ENCODE results near the gene TACC2.

The TACC2 gene

DNA sequence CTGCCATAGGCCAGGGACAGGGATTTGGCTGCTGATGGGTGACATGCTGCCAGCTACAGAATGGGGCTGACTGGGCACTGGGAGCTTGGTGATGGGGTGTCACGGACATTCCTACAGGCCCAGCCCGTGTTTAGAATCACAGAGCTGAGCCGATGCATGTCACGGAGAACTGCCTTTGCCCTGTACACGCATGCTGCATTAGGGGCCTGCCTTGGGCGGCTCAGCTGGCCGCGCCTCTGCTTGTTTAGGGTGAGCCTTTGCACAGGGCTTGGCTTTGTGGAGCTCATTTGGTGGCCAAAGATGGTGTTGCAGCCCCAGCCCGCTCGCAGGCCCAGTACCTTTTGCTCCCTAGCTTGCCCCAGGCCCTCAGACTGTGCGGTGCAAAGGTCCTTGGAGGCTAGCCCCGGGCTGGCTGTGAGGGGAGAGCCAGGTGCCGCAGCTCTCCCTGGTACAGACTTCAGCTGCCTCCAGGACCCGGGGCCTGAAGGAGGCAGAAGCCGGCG lies 173.8 kb downstream of the TACC2 start:
- TF ChIP-seq, protein P1, sequence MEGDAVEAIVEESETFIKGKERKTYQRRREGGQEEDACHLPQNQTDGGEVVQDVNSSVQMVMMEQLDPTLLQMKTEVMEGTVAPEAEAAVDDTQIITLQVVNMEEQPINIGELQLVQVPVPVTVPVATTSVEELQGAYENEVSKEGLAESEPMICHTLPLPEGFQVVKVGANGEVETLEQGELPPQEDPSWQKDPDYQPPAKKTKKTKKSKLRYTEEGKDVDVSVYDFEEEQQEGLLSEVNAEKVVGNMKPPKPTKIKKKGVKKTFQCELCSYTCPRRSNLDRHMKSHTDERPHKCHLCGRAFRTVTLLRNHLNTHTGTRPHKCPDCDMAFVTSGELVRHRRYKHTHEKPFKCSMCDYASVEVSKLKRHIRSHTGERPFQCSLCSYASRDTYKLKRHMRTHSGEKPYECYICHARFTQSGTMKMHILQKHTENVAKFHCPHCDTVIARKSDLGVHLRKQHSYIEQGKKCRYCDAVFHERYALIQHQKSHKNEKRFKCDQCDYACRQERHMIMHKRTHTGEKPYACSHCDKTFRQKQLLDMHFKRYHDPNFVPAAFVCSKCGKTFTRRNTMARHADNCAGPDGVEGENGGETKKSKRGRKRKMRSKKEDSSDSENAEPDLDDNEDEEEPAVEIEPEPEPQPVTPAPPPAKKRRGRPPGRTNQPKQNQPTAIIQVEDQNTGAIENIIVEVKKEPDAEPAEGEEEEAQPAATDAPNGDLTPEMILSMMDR (IDR thresholded peaks at IDR 0.05; ENCODE audit: insufficient read depth, low read depth, low read length, missing control alignments), result no peak
- no peak for DNase-seq (ENCODE audit: low read depth)
- no peak overlapping the region for H3K4me3 ChIP-seq (ENCODE audit: low read depth, low read length)

DNA sequence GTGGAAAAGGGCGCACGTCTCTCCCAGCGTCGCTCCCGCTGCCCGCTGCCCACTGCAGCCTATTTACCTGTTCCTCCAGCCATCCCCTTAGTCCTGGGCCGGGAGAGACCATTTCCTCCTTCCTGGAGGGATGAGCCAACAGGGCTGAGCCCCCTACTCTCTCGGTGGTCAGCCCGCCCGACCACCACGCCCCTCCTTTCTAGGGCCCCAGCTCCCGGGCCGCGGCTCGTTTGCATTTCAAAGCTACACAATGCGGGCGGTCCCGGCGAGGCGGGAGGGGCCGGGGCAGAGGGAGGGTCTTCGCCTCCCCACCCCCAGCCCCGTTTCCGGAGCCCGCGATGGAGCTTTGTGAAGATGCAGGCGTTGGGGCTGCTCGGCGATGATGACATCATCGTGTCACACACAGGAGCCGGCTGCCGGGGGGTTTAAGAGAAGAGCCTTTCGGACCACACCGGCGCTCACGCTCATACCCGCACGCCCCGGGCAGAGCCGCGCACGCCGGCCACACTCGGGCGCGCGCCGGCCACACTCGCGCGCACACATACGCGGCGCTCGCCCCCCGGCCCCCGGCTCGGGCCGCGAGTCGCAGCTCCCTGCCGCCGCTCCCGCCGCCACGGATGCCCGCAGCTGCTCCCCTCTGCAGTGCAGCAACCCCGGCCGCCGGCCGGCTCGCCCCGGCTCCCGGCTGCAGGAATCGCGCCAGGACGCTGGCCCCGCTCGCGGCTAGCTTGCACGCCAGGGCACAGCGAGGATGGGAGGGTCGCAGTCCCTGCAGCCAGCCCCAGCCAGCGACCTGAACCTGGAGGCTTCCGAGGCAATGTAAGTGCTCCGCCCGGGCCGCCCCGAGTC lies 174.4 kb downstream of the TACC2 start:
- no peak overlapping the region for H3K4me3 ChIP-seq (ENCODE audit: low read depth, low read length)
- no peak for DNase-seq (ENCODE audit: low read depth)
- TF ChIP-seq, protein P1 (IDR thresholded peaks at IDR 0.05; ENCODE audit: insufficient read depth, low read depth, low read length, missing control alignments), result no peak

DNA sequence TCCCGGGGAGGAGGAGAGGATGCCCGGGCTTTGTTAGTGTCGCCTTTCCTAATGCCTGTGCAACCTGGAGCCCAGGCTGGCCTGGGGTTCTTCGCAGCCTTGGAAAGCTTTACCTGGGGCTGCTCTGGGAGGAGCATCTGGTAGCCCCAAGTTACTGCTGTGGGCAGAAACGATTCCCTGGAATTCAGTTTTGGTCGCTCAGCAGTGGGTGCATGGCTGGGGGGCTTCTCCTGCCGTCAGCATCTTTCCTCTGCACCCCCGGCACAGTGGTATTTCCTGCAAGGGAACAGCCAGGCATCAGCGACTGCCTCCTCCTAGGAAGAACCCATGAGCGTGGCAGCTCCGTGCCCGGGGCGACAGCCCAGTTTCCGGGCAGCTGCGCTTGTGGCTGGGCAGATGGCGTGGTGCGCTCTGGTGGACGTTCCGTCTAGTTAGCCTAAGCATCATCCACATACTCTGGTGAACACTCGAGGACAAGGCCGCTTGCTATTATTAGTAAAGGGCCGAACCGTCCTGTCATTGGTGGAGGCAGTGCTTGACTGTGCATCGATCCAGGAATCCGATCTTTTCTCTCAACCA lies 175.1 kb downstream of the TACC2 start:
- no peak for DNase-seq (ENCODE audit: low read depth)
- TF ChIP-seq, protein P1 (IDR thresholded peaks at IDR 0.05; ENCODE audit: insufficient read depth, low read depth, low read length, missing control alignments), result no peak
- H3K4me3 ChIP-seq (ENCODE audit: low read depth, low read length), result no peak overlapping the region

DNA sequence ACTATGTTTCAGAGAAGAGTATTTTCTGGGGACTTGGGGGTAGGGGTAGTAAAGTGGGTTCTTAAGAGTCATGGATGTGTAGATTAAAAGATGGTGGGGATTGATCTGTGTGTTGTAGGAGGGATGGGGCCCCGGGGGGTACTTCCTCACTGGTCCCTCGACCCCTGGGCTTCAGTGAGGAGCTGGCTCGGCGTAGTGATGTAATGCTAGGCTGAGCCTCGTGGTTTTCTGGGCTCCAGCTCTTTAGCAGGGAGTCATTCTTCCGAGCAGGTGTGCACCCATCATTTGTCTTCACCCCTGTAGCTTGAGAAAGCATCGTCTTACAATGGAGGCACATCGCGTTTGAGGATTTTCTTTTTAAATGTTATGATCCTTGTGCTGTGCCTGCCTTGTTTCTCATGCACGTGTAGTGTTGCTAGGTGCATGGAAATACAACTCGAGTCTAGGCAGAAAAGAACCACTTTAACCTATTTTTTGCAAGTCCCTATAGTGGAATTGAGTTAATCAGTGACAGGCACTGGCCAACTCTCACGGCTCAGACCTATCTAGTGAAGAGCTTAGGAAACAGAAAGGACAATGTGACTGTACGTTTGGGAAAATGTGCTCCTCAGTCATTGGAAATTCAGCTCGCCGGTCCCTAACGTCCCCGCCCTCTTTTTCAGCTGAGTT lies 176.0 kb downstream of the TACC2 start:
- TF ChIP-seq, protein P1 (IDR thresholded peaks at IDR 0.05; ENCODE audit: insufficient read depth, low read depth, low read length, missing control alignments), result no peak
- DNase-seq (ENCODE audit: low read depth), result no peak
- no peak overlapping the region for H3K4me3 ChIP-seq (ENCODE audit: low read depth, low read length)

DNA sequence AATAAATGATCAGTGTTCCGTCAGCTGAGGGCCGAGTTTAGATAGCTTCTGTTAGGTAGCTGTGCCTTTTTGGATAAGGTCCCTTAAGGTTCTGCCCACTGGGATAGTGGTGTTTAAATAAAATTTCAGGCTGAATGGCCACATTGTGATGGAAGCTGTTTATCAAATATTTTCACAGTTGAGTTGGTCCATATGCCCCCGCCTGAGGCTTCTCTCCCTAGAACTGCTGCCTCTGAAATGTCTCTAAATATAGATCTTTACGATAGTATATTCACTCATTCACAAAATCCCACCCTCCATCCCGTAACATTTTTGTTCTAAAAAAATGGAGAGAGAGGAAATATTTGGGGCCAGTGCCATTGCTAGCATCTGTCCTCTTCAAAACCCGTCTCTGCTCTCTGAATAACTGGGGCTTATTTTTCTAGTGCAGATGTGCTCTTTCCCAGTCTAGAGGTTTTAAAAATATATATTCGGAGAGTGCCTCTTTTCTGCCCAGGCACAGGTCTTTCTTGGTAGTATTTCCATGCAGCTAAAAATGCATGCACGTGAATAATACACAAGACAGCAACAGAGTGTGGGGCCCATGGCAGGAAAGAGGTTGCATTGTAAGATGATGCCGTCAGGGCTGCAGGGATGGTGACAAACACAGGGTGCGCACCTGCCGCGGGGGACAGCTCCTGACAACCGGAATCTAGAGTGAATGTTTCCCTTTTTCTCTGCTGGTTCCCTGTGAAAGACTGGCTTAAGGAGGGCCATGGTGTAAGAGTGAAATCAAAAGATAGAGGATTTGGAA lies 176.7 kb downstream of the TACC2 start:
- TF ChIP-seq, protein P1 (IDR thresholded peaks at IDR 0.05; ENCODE audit: insufficient read depth, low read depth, low read length, missing control alignments), result no peak
- no peak overlapping the region for H3K4me3 ChIP-seq (ENCODE audit: low read depth, low read length)
- DNase-seq (ENCODE audit: low read depth), result no peak

DNA sequence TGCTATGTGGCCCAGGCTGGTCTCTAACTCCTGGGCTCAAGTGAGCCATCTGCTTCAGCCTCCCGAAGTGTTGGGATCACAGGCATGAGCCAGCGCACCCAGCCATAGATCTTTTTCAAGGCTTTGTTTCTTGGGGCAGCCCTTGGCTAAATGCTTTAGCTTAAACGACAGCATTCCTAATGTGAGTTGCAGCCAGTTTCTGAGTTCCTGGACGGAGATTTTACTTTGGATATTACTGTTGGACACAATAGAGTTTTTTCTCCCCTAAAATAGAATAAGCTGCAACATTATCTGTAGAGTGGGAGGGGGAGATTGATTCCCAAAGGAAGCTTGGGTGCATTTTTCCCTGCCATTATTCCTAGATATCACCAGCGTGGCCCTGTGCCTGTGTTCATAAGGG lies 179.1 kb downstream of the TACC2 start:
- TF ChIP-seq, protein P1 (IDR thresholded peaks at IDR 0.05; ENCODE audit: insufficient read depth, low read depth, low read length, missing control alignments), result no peak
- DNase-seq (ENCODE audit: low read depth), result no peak
- H3K4me3 ChIP-seq (ENCODE audit: low read depth, low read length), result no peak overlapping the region

All from GM12865 (cell line).